IMR-90 (cell line): ENCODE data around the gene TSPAN1.

Experiments
- BHLHE40 ChIP-seq: fragments of 150-350 bp; IDR thresholded peaks from 2 replicates; pipeline ENCODE4 v1.6.1; 2016; ENCODE audit warnings: mild to moderate bottlenecking, low read depth, low read length
- CTCF ChIP-seq: conservative IDR thresholded peaks from 2 replicates; pipeline ENCODE4 v1.5.1; 2012; ENCODE audit warnings: mild to moderate bottlenecking, low read depth, low read length, improper control_type of control experiment
- ELK1 ChIP-seq: fragments of 150-350 bp; IDR thresholded peaks from 2 replicates; pipeline ENCODE4 v1.6.1; 2016; ENCODE audit warnings: low read depth, mild to moderate bottlenecking, low read length, moderate library complexity, borderline replicate concordance
- MAFK ChIP-seq: IDR thresholded peaks from 2 replicates; pipeline ENCODE4 v1.6.1; 2012; ENCODE audit warnings: low read depth, low read length, improper control_type of control experiment
- MAZ ChIP-seq: IDR thresholded peaks from 2 replicates; pipeline ENCODE4 v1.6.1; 2012; ENCODE audit warnings: low read depth, mild to moderate bottlenecking, low read length, improper control_type of control experiment, moderate library complexity, borderline replicate concordance
- MXI1 ChIP-seq: IDR thresholded peaks from 2 replicates; pipeline ENCODE4 v1.6.1; 2012; ENCODE audit warnings: low read depth, mild to moderate bottlenecking, low read length, moderate library complexity, borderline replicate concordance
- POLR2A ChIP-seq: IDR thresholded peaks from 2 replicates; pipeline ENCODE4 v1.6.1; 2012; ENCODE audit warnings: mild to moderate bottlenecking, low read depth, low read length
- RCOR1 ChIP-seq: IDR thresholded peaks from 2 replicates; pipeline ENCODE4 v1.6.1; 2012; ENCODE audit warnings: mild to moderate bottlenecking, low read length, improper control_type of control experiment; ENCODE audit not compliant: insufficient replicate concordance
- RFX5 ChIP-seq: IDR thresholded peaks from 2 replicates; pipeline ENCODE4 v1.8.0; 2012; ENCODE audit warnings: low read depth, mild to moderate bottlenecking, low read length, moderate library complexity
- SMC3 ChIP-seq: fragments of 150-350 bp; IDR thresholded peaks from 2 replicates; pipeline ENCODE4 v1.6.1; 2016; ENCODE audit warnings: low read depth, mild to moderate bottlenecking, antibody characterized with exemption, low read length, moderate library complexity
- USF2 ChIP-seq: fragments of 150-350 bp; IDR thresholded peaks from 2 replicates; pipeline ENCODE4 v1.6.1; 2017; ENCODE audit warnings: mild to moderate bottlenecking, antibody characterized with exemption, low read length, low read depth

GRCh38 chr1:46136711-46137110, 38.2 kb upstream of the TSPAN1 start:
- no peak for TF ChIP-seq POLR2A
- no peak for TF ChIP-seq CTCF
- no peak for TF ChIP-seq SMC3
- TF ChIP-seq RFX5, result no peak
- no peak for TF ChIP-seq ELK1
- TF ChIP-seq MAZ, result no peak
- TF ChIP-seq BHLHE40, result no peak
- TF ChIP-seq MXI1, result no peak
- no peak for TF ChIP-seq USF2
- TF ChIP-seq RCOR1, result no peak
- no peak for TF ChIP-seq MAFK
